GM19463 (cell line): ENCODE data around the gene PTPA.

Source experiments
- ATAC-seq: cut with Tn5 transposase; IDR thresholded peaks from one replicate; pipeline ENCODE4 v1.9.1; 2021; ENCODE audit warnings: mild to moderate bottlenecking, moderate library complexity; ENCODE audit not compliant: unreplicated experiment

The PTPA gene

DNA sequence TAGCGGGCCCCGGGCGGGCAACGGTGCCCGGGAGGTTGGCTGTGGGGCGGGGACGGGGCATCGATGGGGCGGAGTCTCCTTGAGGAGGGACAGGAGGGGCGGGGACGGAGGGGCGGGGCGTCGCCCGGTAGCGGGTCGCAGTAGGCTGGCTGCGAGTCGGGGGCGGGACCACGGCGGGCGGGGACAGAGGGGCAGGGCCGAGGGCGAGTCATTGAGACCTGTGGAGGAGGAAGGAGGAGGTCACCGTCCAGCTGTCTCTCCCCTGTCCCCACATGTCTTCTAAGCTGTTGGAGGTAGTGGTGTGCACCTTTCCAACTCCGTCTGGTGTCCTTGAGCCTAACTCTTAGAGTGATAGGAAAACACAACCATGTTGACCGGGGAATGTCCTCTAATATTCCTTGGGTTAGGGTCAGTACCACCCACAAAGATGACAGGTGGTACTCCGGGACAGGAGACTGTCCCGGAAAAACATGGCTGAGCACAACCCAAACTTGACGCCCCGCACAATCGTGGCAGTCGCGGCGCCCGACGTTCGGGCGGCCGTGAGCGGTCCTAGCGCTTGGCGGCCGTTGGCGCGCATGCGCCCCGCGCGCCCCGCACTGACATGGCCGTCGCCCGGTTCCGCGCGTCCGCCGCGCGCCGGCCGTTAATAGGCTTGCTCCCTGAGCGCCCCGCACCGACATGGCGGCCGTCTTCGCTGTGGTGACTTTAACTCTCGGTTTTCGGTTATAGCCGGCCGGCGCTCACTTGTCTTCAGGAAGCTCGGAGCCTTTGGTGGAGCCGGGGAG, at the start of gene PTPA, which contains the start of gene CRAT:
Gene PTPA (plus strand): TSS at position 676 of the 788 bp plus-strand sequence. CDS start 186 bp downstream, outside the sequence.
Gene CRAT (minus strand): TSS at position 54 of the 788 bp plus-strand sequence. CDS start 284 bp downstream, outside the sequence.
- ATAC-seq: peak; percentile 78

- no peak for ATAC-seq
These were observed 48.2 kb upstream of the PTPA start for GRCh38 chr9:129063061-129063460.

- ATAC-seq: no peak
These were observed 46.7 kb upstream of the PTPA start for GRCh38 chr9:129064499-129064908.

DNA sequence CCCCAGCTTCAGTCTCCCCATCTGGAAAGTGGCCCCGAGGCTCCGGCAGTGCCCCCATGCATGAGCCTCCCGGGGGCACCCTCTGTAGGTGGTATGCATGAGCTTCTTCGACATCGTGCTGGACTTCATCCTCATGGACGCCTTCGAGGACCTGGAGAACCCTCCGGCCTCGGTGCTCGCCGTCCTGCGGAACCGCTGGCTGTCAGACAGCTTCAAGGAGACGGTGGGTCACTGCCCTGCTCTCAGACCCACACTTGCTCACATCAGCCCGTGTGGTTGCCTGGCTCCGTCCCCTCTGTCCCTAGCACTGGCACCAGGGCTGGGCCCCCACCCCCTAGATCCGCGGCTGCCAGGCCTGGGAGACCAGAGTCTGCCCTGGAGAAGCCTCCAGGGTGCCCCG, 43.1 kb upstream of the PTPA start:
- no peak for ATAC-seq

- ATAC-seq: peak; percentile 54
These were observed 42.0 kb upstream of the PTPA start for GRCh38 chr9:129068990-129069861.

DNA sequence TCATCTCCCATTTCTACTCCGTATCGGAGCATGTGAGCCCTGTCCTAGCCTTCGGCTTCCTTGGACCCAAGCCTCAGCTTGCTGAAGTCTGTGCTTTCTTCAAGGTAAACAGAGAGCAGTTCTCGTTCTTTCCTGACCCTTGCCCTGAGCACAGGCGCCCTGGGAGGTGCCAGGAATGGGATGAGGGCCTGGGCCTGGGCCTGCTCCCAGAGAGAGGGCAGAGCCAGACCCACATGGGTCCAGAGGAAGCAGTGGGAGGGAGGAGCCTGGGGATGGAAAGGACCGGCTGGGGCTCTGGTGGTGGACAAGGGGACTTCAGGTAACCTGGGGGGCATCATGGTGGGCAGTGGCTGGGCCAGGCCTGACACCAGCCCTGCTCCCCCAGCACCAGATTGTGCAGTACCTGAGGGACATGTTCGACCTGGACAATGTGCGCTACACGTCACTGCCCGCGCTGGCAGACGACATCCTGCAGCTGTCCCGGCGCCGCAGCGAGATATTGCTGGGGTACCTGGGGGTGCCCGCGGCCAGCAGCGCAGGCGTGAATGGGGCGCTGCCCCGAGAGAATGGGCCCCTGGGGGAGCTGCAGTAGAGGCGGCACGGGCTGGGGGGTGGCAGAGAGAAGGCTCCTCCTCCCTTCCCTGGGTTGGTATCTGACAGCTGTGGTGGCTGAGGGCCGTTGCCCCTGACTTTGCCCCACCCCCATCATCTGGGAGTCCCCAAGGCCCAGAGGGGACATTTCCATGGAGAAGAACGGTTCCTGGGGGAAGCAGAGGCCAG, 41.2 kb upstream of the PTPA start:
- ATAC-seq: no peak

GRCh38 chr9:129070696-129071525, 40.3 kb upstream of the PTPA start:
- no peak for ATAC-seq

- no peak for ATAC-seq
These were observed 39.6 kb upstream of the PTPA start for GRCh38 chr9:129071526-129072126.

DNA sequence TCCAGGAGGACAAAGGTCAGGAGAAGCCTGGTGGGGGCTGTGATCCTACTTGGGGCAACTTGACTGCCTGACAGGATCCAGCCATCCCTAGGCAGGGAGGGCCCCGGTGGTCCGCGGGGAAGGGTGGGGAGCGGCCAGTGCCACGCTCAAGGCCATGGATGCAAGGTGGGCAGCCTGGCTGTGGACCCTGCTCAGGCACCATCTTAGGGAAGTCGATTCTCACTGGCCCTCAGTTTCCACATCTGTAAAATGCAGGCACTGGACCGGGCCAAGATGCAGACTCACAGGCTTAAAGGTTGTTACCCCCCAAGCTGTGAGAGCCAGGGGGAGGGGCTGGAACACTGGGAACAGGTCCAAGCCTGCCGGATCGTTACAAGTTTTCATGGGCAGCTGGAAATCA, 39.0 kb upstream of the PTPA start:
- ATAC-seq: no peak

DNA sequence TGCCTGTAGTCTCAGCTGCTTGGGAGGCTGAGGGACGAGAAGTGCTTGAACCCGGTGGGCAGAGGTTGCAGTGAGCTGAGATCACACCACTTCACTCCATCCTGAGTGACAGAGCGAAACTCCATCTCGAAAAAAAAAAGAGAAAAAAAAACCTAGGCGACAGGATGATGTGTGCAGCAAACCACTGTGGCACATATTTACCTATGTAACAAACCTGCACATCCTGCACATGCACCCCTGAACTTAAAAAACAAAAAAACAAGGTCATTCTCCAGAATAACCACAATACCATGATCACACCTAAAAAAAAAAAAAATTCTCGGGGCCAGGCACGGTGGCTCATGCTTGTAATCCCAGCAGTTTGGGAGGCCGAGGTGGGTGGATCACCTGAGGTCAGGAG, 37.8 kb upstream of the PTPA start:
- ATAC-seq: no peak

DNA sequence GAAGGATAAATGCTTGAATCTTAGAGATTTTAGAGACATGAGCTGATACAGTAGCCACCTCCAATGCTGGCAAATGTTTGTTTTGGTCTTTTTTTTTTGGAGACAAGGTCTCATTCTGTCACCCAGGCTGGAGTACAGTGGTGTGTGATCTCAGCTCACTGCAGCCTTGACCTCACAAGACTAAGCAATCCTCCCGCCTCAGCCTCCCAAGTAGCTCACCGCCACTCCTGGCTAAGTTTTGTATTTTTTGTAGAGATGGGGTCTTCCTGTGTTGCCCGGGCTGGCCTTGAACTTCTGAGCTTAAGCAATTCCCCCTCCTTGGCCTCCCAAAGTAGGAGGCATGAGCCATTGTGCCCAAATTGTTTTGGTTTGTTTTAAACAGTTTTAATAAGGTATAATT, 37.1 kb upstream of the PTPA start:
- ATAC-seq: no peak

DNA sequence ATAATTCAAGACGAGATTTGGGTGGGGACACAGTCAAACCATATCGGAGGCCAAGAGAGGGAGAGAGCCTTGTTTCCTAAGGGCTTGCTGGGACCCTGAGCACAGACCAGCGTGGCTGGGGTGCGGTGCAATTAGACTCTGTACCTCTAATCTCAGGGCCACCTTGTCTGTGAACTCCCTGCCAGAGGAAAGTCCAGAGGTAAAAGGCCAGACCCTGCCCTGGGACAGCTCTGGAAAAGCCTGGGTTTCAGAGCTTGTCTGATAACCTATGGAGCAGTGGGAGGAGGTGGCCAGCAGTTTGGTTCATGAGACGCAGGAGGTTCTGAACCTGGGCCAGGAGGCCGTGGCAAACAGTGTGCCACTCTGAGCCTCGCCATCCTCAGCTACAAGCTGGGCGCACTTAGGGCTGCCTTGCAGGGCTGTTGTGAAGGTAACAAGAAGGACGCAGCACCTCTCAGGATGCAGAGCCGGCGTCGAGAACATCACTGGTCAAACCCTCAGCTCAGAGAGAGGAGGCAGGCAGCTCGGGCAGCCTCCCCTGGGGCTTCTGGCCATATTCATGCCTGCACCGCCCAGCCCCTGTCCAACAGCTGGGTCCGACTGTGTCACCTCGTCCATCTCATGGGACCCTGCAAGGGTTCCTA, 35.1 kb upstream of the PTPA start:
- ATAC-seq: no peak

DNA sequence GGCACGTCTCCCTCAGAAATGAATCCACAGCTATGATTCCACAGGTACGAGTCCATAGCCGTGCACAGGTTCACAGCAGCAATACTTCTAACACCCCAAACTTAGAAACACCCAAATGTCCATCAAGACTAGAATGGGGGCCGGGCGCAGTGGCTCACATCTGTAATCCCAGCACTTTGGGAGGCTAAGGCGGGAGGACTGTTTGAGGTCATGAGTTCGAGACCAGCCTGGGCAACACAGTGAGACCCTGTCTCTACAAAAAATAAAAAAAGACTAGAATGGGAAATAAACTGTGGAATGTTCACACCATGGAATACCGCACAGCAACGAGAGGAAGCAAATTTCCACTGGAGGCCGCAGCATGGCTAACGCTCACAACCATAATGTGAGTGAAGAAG, 34.6 kb upstream of the PTPA start:
- no peak for ATAC-seq

DNA sequence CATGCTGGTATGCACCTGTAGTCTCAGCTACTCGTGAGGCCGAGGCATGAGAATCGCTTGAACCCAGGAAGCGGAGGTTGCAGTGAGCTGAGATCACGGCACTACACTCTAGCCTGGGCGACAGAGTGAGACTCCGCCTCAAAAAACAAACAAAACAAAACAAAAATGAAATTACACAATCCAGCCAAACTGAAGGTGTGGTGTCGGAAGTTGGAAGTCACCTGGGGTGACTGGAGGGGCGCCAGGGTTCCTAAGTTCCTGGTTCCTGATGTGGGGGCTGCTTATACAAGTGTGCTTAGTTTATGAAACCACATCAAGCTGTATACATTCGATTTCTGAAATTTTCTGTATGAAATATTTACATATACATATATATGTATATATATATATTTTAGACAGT, 34.0 kb upstream of the PTPA start:
- no peak for ATAC-seq

GRCh38 chr9:129078691-129079503, 32.3 kb upstream of the PTPA start:
- ATAC-seq: no peak

DNA sequence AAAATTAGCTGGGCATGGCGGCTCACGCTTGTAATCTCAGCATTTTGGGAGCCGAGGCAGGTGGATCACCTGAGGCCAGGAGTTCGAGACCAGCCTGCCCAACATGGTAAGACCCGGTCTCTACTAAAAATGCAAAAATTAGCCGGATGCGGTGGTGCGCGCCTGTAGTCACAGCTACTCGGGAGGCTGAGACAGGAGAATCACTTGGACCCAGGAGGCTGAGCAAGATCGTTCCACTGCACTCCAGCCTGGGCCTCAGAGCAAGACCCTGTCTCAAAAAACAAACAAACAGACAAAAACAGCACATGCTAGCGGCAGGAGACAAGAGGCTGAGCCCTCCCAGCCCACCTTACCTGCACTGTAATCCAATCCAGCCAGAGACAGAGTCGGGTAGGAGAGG, 31.4 kb upstream of the PTPA start:
- no peak for ATAC-seq

DNA sequence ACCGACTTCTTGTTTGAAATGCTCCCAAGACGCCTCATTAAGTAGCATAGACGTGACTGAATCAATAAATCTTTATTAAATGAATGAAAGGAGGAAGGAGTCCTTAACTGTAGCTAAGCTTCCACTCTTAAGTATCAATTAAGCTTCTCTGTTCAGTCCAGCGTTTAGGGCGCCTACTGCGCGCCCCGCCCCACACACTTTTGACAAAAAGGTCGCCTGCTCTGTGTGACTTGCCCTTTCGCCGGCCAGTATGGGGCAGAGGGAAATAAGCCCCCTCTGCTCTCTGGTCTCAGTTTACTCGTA, 31.0 kb upstream of the PTPA start:
- ATAC-seq: no peak

DNA sequence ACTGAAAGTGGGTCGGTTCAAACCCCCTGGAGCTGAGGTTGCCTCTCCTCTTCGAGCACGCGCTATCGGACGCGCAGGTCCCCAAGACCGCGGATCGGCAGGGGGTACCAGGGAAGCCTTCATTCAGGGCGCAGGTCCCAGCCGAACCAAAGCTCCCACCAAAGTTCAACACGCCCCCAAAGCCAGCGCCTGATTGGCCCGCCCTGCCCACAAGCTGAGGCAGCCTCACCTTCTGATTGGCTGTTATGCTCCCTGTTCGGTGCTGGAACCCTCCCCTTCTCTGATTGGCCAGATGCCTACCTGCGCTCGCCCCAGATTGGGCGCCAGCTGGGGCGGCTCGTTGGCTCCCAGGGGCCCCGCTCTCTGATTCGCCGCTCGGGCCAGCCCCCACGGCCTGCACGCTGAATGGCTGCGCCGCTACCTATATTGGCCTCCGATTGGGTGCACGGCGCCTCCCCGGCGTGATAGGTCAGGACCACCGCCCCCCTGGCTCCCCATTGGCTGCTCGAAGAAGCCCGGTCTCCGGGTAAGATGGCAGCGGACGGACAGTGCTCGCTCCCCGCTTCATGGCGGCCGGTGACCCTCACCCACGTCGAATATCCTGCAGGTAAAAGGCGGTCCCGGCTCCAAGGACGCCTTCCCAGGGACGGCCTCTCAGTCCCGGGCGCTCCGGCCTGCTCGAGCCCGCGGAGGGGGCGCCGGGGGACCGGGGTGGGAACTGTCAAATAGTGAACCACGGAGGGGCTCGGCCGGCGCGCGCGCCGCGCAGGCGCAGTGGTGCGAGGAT, 30.4 kb upstream of the PTPA start, which contains the start of gene DOLPP1:
Gene DOLPP1 (plus strand): TSS at position 511 of the 787 bp plus-strand sequence. CDS start 21 bp downstream, at position 532.
- ATAC-seq: peak; percentile 92
